GM12801 (cell line): ENCODE data around the gene ARL5B.

ENCODE experiments used
- TF ChIP-seq, protein P1 (sequence below): IDR thresholded peaks from one replicate; pipeline ENCODE4 v1.5.1; 2011; ENCODE audit warnings: control low read depth; ENCODE audit not compliant: insufficient read length; ENCODE audit errors: extremely low read depth

ARL5B gene

DNA sequence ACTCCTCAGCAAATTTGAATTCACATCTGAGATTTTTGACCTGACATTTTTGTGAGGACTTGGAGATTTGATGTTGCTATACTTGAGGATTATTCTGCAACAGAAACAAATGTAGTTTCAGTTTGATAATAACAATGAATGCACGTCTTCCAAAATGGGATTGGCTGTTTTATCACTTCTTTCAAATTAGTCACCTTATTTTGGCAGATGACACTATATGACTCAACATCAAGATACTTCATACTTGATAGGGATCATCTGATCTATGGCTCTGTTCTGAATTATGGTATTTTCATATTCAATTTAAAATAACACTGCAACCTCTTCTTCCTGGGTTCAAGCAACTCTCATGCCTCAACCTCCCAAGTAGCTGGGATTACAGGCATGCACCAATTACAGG, 24.2 kb downstream of the ARL5B start:
- TF ChIP-seq, protein P1, sequence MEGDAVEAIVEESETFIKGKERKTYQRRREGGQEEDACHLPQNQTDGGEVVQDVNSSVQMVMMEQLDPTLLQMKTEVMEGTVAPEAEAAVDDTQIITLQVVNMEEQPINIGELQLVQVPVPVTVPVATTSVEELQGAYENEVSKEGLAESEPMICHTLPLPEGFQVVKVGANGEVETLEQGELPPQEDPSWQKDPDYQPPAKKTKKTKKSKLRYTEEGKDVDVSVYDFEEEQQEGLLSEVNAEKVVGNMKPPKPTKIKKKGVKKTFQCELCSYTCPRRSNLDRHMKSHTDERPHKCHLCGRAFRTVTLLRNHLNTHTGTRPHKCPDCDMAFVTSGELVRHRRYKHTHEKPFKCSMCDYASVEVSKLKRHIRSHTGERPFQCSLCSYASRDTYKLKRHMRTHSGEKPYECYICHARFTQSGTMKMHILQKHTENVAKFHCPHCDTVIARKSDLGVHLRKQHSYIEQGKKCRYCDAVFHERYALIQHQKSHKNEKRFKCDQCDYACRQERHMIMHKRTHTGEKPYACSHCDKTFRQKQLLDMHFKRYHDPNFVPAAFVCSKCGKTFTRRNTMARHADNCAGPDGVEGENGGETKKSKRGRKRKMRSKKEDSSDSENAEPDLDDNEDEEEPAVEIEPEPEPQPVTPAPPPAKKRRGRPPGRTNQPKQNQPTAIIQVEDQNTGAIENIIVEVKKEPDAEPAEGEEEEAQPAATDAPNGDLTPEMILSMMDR: no peak

DNA sequence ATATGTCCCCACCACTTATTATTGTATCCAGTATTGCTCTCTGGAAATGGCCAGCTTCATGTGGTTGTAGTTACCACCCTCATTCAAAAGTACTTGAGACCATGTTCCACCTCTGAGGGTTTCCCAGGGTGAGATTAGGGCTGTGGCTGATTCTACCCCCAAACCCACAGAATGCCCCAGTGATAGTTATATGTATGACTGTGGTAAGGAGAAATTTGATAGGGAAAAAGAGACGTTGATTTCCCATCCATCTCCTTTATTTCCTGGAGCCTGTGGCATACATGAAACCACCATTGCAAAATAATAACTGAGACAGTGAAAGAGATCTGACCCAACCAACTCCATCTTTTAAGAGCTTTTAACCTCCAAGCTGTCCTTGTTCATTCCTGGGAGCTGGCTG, 25.2 kb downstream of the ARL5B start:
- TF ChIP-seq, protein P1: no peak

DNA sequence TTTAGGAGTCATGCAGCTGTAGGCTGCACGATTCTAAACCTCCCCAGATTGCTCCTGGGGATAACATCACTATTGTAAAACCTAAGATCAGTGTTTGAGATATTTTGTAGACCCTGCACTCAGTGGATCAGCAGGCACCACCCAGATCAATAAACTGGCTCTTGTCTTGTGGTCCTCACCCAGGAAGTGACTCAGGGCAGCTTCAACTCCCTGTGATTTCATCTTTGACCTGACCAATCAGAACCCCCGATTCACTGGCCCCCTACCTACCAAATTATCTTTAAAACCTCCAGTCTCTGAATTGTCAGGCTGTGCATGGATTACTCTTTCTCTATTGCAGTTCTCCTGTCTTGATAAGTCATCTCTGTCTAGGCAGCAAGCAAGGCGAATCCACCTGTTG, 25.7 kb downstream of the ARL5B start:
- TF ChIP-seq, protein P1: no peak

DNA sequence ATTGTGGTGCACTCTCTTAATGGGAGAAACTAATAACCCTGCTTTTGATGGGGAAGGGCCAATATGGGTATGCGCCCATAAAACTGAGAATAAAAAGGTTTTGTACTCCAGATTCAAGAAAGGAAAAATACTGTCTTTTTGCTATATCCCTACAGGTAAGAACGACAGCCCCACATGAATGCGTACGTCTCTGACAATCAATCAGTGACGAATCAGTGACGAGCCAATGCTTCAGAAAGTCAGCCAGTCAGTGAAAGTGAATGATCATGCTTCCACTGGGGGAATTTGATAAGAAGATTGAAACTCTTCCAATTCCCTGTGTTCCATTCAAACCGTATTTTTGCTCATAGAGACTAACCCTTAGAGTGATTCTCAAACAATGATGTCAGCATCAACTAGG, 26.3 kb downstream of the ARL5B start:
- TF ChIP-seq, protein P1: no peak

DNA sequence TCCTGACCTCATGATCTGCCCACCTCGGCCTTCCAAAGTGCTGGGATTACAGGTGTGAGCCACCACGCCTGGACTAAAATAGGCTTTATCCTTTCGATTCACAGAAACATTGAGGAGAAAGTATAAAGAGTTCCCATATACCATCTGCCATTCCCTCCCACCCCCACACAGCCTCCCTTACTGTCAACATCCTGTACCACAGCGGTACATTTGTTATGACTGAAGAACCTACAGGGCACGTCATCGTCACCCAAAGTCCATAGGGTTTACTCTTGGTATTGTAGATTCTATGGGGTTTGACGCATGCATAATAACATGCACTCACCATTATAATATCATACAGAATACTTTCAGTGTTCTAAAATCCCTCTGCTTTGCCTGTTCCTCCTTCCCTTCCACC, 28.0 kb downstream of the ARL5B start:
- TF ChIP-seq, protein P1: no peak

DNA sequence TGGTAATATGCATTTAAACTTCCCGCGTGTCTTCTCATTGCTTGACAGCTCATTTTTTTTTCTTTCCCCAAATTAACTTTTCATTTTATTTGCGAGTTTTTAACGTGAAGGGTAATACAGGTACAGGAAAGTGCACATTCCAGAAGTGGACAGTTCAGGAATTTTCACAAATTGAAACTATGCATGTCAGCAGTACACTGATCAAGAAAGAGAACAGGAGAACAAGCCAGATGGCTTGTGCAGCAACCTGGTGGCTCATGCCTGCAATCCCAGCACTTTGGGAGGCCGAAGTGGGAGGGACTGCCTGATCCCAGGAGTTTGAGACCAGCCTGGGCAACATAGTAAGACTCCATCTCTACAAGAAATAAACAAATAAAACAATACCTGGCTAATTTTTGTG, 28.5 kb downstream of the ARL5B start:
- TF ChIP-seq, protein P1: no peak

DNA sequence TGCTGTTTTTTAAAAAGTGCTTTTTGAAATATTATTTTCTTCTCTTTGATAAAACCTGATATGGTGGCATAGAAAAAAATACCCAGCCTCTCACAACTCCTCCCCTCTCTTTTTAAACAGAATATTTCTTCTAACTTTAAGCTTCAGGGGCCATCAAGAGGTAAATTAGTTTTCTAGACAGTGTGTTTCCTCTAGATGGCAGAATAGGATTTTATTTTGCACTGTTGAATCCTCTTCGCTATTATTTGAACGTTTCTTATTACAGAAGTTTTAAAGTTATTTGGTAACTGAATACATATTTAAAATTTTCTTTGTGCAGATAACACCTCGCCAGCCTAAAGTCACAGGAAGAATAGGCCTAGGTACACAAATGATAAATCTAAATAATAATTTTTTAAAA, 30.3 kb downstream of the ARL5B start:
- TF ChIP-seq, protein P1: no peak

DNA sequence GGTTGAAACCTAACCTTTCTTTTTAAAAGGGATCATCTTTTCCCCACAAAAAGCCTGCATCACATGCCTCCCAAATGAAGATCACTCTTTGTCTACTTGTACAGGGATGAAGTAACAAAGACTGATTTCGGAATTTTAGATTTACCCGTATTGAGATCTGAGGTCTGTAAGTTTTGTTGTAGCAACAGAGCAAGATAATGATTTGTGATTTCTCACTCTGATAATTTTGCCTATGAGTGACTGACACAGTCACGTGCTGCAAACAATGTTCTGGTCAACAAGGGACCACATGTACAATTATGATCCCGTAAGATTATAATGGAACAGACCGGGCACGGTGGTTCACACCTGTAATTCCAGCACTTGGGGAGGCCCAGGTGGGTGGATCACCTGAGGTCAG, 31.3 kb downstream of the ARL5B start:
- TF ChIP-seq, protein P1: no peak
